IMR-90 (cell line): ENCODE results near the gene ANO7. TPM values are rescaled to one million over a fixed set of nuclear protein-coding genes. Genes with fewer than 3 reads are reported as not detected.

Experiments used
- ATAC-seq: fragments of 200-7000 bp; cut with Tn5 transposase; 2 replicates; pipeline ENCODE4 v1.9.1; 2020; ENCODE audit warnings: low read depth, mild to moderate bottlenecking, moderate library complexity
- BruUV-seq: library from RNA; stranded (reverse); fragments of 400-500 nt; replicated peaks from 2 replicates; lab custom pipeline; 2021; lab: Mats Ljungman, UMichigan
- CTCF ChIA-PET: fragments of 300-600 bp; formaldehyde crosslinking; extraction: SDS; loops from one replicate; lab custom pipeline; 2021; ENCODE audit warnings: antibody characterized with exemption; lab: Yijun Ruan, JAX
- POLR2A ChIA-PET: fragments of 300-600 bp; sonication (Branson Sonifier 250); formaldehyde crosslinking; loops from one replicate; lab custom pipeline; 2022; ENCODE audit warnings: antibody characterized with exemption; ENCODE audit not compliant: unreplicated experiment; lab: Charles Lee
- DNase-seq: peaks from one replicate; pipeline ENCODE4 v3.0.0; 2013
- H2AFZ ChIP-seq: replicated peaks from 2 replicates; pipeline ENCODE3; 2013; ENCODE audit warnings: low read length, mild to moderate bottlenecking; ENCODE audit not compliant: poor library complexity
- H2AK5ac ChIP-seq: 2 replicates; pipeline ENCODE4 v1.6.1; 2013; ENCODE audit warnings: low read depth, low read length, inconsistent platforms
- H2AK9ac ChIP-seq: replicated peaks from 2 replicates; pipeline ENCODE3; 2013; ENCODE audit warnings: mild to moderate bottlenecking, low read depth, low read length, moderate library complexity; ENCODE audit not compliant: poor library complexity
- H2BK120ac ChIP-seq: 2 replicates; pipeline ENCODE4 v1.6.1; 2013; ENCODE audit warnings: low read depth, low read length, inconsistent platforms
- H2BK15ac ChIP-seq: 3 replicates; pipeline ENCODE4 v1.6.1; 2013; ENCODE audit warnings: low read depth, low read length, inconsistent platforms
- H2BK20ac ChIP-seq: 2 replicates; pipeline ENCODE4 v1.6.1; 2013; ENCODE audit warnings: low read depth, mild to moderate bottlenecking, inconsistent platforms, low read length, moderate library complexity
- H2BK5ac ChIP-seq: 2 replicates; pipeline ENCODE4 v1.6.1; 2013; ENCODE audit warnings: mild to moderate bottlenecking, low read depth, low read length, inconsistent platforms; ENCODE audit not compliant: poor library complexity, severe bottlenecking
- H3K14ac ChIP-seq: replicated peaks from 2 replicates; pipeline ENCODE4 v1.6.1; 2013; ENCODE audit warnings: low read depth, low read length, inconsistent platforms
- H3K18ac ChIP-seq: 2 replicates; pipeline ENCODE4 v1.6.1; 2013; ENCODE audit warnings: low read depth, low read length, control low read depth
- H3K23ac ChIP-seq: 2 replicates; pipeline ENCODE4 v1.6.1; 2013; ENCODE audit warnings: low read depth, low read length, inconsistent platforms
- H3K27ac ChIP-seq: 2 replicates; pipeline ENCODE4 v1.5.1; 2013; ENCODE audit warnings: mild to moderate bottlenecking, control low read depth, low read length; ENCODE audit not compliant: insufficient read depth
- H3K27me3 ChIP-seq: 2 replicates; pipeline ENCODE4 v1.6.1; 2013; ENCODE audit warnings: low read length; ENCODE audit not compliant: control insufficient read depth, insufficient read depth
- H3K36me3 ChIP-seq: 2 replicates; pipeline ENCODE4 v1.6.1; 2013; ENCODE audit warnings: low read length, mixed read lengths; ENCODE audit not compliant: control insufficient read depth, insufficient read depth
- H3K4ac ChIP-seq: 2 replicates; pipeline ENCODE4 v1.6.1; 2013; ENCODE audit warnings: low read depth, low read length, inconsistent platforms
- H3K4me1 ChIP-seq: 2 replicates; pipeline ENCODE4 v1.6.1; 2013; ENCODE audit warnings: low read length, mixed read lengths; ENCODE audit not compliant: control insufficient read depth, insufficient read depth
- H3K4me2 ChIP-seq: 2 replicates; pipeline ENCODE4 v1.6.1; 2013; ENCODE audit warnings: low read depth, mild to moderate bottlenecking, control low read depth, low read length, moderate library complexity
- H3K4me3 ChIP-seq: 2 replicates; pipeline ENCODE4 v1.5.1; 2013; ENCODE audit warnings: low read depth, mild to moderate bottlenecking, control low read depth, low read length, moderate library complexity; ENCODE audit not compliant: insufficient read depth
- H3K56ac ChIP-seq: 2 replicates; pipeline ENCODE4 v1.6.1; 2013; ENCODE audit warnings: low read length, inconsistent platforms; ENCODE audit not compliant: insufficient read depth; ENCODE audit errors: extremely low read depth
- H3K79me1 ChIP-seq, 2 experiments: 2 replicates each; pipeline ENCODE4 v1.6.1; 2013; ENCODE audit warnings: low read length in 2 of 2, inconsistent platforms in 1 of 2, low read depth in 1 of 2
- H3K9ac ChIP-seq: 2 replicates; pipeline ENCODE4 v1.6.1; 2013; ENCODE audit warnings: low read depth, low read length, control low read depth
- H3K9me1 ChIP-seq: 2 replicates; pipeline ENCODE4 v1.6.1; 2013; ENCODE audit warnings: low read length, inconsistent platforms; ENCODE audit not compliant: insufficient read depth
- H3K9me3 ChIP-seq: 2 replicates; pipeline ENCODE4 v1.6.1; 2013; ENCODE audit warnings: low read length; ENCODE audit not compliant: control insufficient read depth, insufficient read depth
- H4K20me1 ChIP-seq: 2 replicates; pipeline ENCODE4 v1.6.1; 2013; ENCODE audit warnings: low read length, inconsistent platforms; ENCODE audit not compliant: insufficient read depth
- H4K5ac ChIP-seq: 2 replicates; pipeline ENCODE4 v1.6.1; 2013; ENCODE audit warnings: mild to moderate bottlenecking, low read depth, low read length, control low read depth
- H4K8ac ChIP-seq, 2 experiments: 2 replicates each; pipeline ENCODE4 v1.6.1; 2013; ENCODE audit warnings: low read depth in 2 of 2, low read length in 2 of 2, control low read depth in 1 of 2, inconsistent platforms in 1 of 2
- H4K91ac ChIP-seq: 2 replicates; pipeline ENCODE4 v1.6.1; 2013; ENCODE audit warnings: low read depth, low read length, inconsistent platforms; ENCODE audit not compliant: insufficient read depth
- BHLHE40 ChIP-seq: fragments of 150-350 bp; IDR thresholded peaks from 2 replicates; pipeline ENCODE4 v1.6.1; 2016; ENCODE audit warnings: mild to moderate bottlenecking, low read depth, low read length
- CEBPB ChIP-seq: IDR thresholded peaks from 2 replicates; pipeline ENCODE4 v1.6.1; 2012; ENCODE audit warnings: low read depth, low read length, improper control_type of control experiment
- CHD1 ChIP-seq: IDR thresholded peaks from 2 replicates; pipeline ENCODE4 v1.6.1; 2012; ENCODE audit warnings: low read depth, low read length, improper control_type of control experiment
- FOS ChIP-seq: fragments of 150-350 bp; IDR thresholded peaks from 2 replicates; pipeline ENCODE4 v1.6.1; 2016; ENCODE audit warnings: low read depth, low read length
- MAFK ChIP-seq: IDR thresholded peaks from 2 replicates; pipeline ENCODE4 v1.6.1; 2012; ENCODE audit warnings: low read depth, low read length, improper control_type of control experiment
- MAZ ChIP-seq: IDR thresholded peaks from 2 replicates; pipeline ENCODE4 v1.6.1; 2012; ENCODE audit warnings: low read depth, mild to moderate bottlenecking, low read length, improper control_type of control experiment, moderate library complexity, borderline replicate concordance
- MXI1 ChIP-seq: IDR thresholded peaks from 2 replicates; pipeline ENCODE4 v1.6.1; 2012; ENCODE audit warnings: low read depth, mild to moderate bottlenecking, low read length, moderate library complexity, borderline replicate concordance
- NFE2L2 ChIP-seq: fragments of 150-350 bp; IDR thresholded peaks from 2 replicates; pipeline ENCODE4 v1.6.1; 2016; ENCODE audit warnings: low read depth, mild to moderate bottlenecking, low read length
- POLR2A ChIP-seq: IDR thresholded peaks from 2 replicates; pipeline ENCODE4 v1.6.1; 2012; ENCODE audit warnings: mild to moderate bottlenecking, low read depth, low read length
- RAD21 ChIP-seq: IDR thresholded peaks from 2 replicates; pipeline ENCODE4 v1.6.1; 2012; ENCODE audit warnings: low read length, improper control_type of control experiment
- RCOR1 ChIP-seq: IDR thresholded peaks from 2 replicates; pipeline ENCODE4 v1.6.1; 2012; ENCODE audit warnings: mild to moderate bottlenecking, low read length, improper control_type of control experiment; ENCODE audit not compliant: insufficient replicate concordance
- RFX5 ChIP-seq: IDR thresholded peaks from 2 replicates; pipeline ENCODE4 v1.8.0; 2012; ENCODE audit warnings: low read depth, mild to moderate bottlenecking, low read length, moderate library complexity
- SMC3 ChIP-seq: fragments of 150-350 bp; IDR thresholded peaks from 2 replicates; pipeline ENCODE4 v1.6.1; 2016; ENCODE audit warnings: low read depth, mild to moderate bottlenecking, antibody characterized with exemption, low read length, moderate library complexity
- WGBS, 2 experiments: methylation state at CpG; one replicate each; pipeline versions ENCODE4 v1.1.5 to v1.1.7; 2013; ENCODE audit warnings: missing lambda C conversion rate in 2 of 2; ENCODE audit not compliant: insufficient read length in 1 of 2; ENCODE audit errors: extremely low coverage in 2 of 2; 5-methylcytosine and 5-hydroxymethylcytosine counted together
- dilution Hi-C: fragments of 300-500 bp; cut with HindIII; formaldehyde crosslinking; loops from one replicate; pipeline ENCODE4 v1.14.3; 2018; ENCODE audit warnings: low sequenced_read_pairs; ENCODE audit not compliant: unreplicated experiment
- in situ Hi-C: fragments of 300-500 bp; cut with MboI; formaldehyde crosslinking; loops from 3 replicates; pipeline ENCODE4 v1.14.3; 2019; ENCODE audit warnings: low sequenced_read_pairs, inconsistent platforms, mixed read lengths
- intact Hi-C: fragments of 100-400 bp; cut with micrococcal nuclease; formaldehyde crosslinking; loops from 2 replicates; pipeline ENCODE4 v1.10.0; 2022
- polyA plus RNA-seq, 3 experiments: library from polyadenylated mRNA; depleted of rRNA; stranded (reverse); fragments of >200 nt; gene quantifications; 2 replicates each; pipeline ENCODE4 v1.2.3, GENCODE V29; 2012; ENCODE audit warnings: low replicate concordance in 1 of 3
- total RNA-seq: library from RNA; depleted of rRNA; stranded (reverse); fragments of >200 nt; gene quantifications from 2 replicates; pipeline ENCODE4 v1.2.3, GENCODE V29; 2012
- TF ChIP-seq, protein P1 (sequence below): conservative IDR thresholded peaks from 2 replicates; pipeline ENCODE4 v1.5.1; 2012; ENCODE audit warnings: mild to moderate bottlenecking, low read depth, low read length, improper control_type of control experiment
- TF ChIP-seq, protein P2 (sequence below): fragments of 150-350 bp; IDR thresholded peaks from 2 replicates; pipeline ENCODE4 v1.6.1; 2016; ENCODE audit warnings: low read depth, mild to moderate bottlenecking, low read length, moderate library complexity, borderline replicate concordance
- TF ChIP-seq, protein P3 (sequence below): fragments of 150-350 bp; IDR thresholded peaks from 2 replicates; pipeline ENCODE4 v1.6.1; 2017; ENCODE audit warnings: mild to moderate bottlenecking, antibody characterized with exemption, low read length, low read depth

ANO7 gene
- total and polyA plus RNA-seq, 2 of the 4 experiments (the other 2 are of a cell fraction), result 0.36 to 3.4 TPM

DNA sequence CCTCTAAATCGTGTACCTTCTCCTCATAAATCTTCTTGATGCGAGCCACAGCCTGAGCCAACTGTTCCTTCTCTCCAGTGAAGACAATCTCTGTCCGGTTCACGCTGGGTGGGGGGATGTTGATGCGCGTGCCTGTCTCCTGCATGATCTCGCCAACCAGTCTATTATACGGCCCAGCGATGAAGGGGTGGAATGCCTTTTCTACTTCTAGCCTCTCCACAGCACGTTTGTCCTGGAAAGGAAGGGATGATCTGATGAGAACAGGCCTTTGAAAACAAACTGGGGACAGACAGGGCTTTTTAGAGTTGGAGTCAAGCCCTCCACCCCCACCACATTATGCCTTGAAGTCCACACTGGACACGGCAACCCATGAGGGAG is 67.7 kb downstream of the ANO7 start:
- no peak for DNase-seq
- CTCF ChIA-PET, result no interaction called here
- Histone ChIP-seq H3K56ac (no peak overlapping the region), H3K18ac (no peak overlapping the region), H3K4me1 (no peaks in the 10 kb centered on the region), H3K27ac (no peak overlapping the region), H3K27me3 (no peaks in the 10 kb centered on the region), H3K9me3 (no peaks in the 10 kb centered on the region), H3K4me2 (no peak overlapping the region), H2BK120ac (no peak overlapping the region), H2BK15ac (no peak overlapping the region), H4K91ac (no peak overlapping the region), H3K4ac (no peak overlapping the region), H3K9me1 (peaks cover 7% of the 10 kb centered on the region), H4K8ac (no peak overlapping the region), H2BK5ac (no peak overlapping the region), H3K4me3 (no peak overlapping the region), H2AK9ac (no peak overlapping the region), H3K23ac (no peak overlapping the region), H2AFZ (no peak overlapping the region), H3K79me1 (peaks cover 45 to 80% of the 10 kb centered on the region in 2 experiments), H2BK20ac (no peak overlapping the region), H2AK5ac (no peak overlapping the region), H4K5ac (no peak overlapping the region), H3K9ac (no peak overlapping the region), H3K14ac (no peak overlapping the region), H3K36me3 (peaks cover 78% of the 10 kb centered on the region), H4K20me1 (peaks cover 92% of the 10 kb centered on the region)
- no peak for ATAC-seq
- no CpG with 5 or more reads among the region's 11 CpGs for WGBS, 2 experiments
- in situ Hi-C loops, result no loop called here
- dilution Hi-C loops, result no loop called here
- no peak for TF ChIP-seq MXI1
- TF ChIP-seq, protein P1, sequence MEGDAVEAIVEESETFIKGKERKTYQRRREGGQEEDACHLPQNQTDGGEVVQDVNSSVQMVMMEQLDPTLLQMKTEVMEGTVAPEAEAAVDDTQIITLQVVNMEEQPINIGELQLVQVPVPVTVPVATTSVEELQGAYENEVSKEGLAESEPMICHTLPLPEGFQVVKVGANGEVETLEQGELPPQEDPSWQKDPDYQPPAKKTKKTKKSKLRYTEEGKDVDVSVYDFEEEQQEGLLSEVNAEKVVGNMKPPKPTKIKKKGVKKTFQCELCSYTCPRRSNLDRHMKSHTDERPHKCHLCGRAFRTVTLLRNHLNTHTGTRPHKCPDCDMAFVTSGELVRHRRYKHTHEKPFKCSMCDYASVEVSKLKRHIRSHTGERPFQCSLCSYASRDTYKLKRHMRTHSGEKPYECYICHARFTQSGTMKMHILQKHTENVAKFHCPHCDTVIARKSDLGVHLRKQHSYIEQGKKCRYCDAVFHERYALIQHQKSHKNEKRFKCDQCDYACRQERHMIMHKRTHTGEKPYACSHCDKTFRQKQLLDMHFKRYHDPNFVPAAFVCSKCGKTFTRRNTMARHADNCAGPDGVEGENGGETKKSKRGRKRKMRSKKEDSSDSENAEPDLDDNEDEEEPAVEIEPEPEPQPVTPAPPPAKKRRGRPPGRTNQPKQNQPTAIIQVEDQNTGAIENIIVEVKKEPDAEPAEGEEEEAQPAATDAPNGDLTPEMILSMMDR, result no peak
- no peak for TF ChIP-seq FOS
- TF ChIP-seq RAD21, result no peak
- TF ChIP-seq MAZ, result no peak
- no peak for TF ChIP-seq BHLHE40
- TF ChIP-seq CHD1, result no peak
- no peak for TF ChIP-seq SMC3
- TF ChIP-seq, protein P2, sequence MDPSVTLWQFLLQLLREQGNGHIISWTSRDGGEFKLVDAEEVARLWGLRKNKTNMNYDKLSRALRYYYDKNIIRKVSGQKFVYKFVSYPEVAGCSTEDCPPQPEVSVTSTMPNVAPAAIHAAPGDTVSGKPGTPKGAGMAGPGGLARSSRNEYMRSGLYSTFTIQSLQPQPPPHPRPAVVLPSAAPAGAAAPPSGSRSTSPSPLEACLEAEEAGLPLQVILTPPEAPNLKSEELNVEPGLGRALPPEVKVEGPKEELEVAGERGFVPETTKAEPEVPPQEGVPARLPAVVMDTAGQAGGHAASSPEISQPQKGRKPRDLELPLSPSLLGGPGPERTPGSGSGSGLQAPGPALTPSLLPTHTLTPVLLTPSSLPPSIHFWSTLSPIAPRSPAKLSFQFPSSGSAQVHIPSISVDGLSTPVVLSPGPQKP, result no peak
- no peak for TF ChIP-seq RFX5
- TF ChIP-seq CEBPB, result no peak
- TF ChIP-seq MAFK, result no peak
- TF ChIP-seq POLR2A, result no peak
- TF ChIP-seq RCOR1, result no peak
- TF ChIP-seq, protein P3, sequence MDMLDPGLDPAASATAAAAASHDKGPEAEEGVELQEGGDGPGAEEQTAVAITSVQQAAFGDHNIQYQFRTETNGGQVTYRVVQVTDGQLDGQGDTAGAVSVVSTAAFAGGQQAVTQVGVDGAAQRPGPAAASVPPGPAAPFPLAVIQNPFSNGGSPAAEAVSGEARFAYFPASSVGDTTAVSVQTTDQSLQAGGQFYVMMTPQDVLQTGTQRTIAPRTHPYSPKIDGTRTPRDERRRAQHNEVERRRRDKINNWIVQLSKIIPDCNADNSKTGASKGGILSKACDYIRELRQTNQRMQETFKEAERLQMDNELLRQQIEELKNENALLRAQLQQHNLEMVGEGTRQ, result no peak
- no peak for TF ChIP-seq NFE2L2
- POLR2A ChIA-PET, result no interaction called here
- BruUV-seq, result TSS peak; percentile 77
- intact Hi-C loops, result loop anchor here (5.0 kb wide), 1 partner anchor 96 kb away; no protein-coding TSS in a partner anchor
